CD4-positive, alpha-beta T cell treated with Interleukin-2 at 100 ng/mL for 4 hours (primary cell): Measurements from ENCODE around the gene DAB2IP.

Source experiments
- DNase-seq: peaks from one replicate; pipeline ENCODE4 v3.0.0-alpha.2; 2020; ENCODE audit warnings: low spot score

Gene DAB2IP

DNA sequence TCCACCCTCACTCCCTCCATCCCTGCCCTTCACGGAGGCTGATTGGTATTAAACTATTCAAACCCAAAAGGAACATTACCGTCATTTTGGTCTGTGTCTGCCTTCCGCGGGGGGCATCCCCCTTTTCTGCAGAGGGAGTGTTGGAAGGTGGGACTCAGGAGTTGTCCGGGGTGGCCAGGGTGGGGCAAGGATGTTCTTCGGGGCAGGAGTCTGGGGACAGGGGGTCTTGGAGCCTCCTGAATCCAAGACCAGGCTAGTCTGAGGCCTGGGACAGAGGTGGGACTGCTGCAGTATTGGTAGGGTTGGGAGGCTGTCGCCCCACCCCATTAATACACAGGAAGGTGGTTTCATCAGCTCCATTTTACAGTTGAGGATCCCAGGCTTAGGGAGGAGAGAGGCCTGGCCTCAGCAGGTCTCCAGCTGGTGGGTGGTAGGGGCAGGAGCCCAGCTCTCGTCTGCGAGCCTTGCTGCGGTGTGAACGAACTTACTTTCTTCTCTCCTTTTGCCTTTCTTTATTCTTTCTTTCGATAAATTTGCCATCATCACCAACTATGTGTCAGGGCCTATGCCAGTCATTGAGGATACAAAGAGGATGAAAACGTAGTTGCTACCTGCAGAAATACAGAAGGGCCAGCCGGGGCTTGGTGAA, 33.8 kb downstream of the DAB2IP start:
- DNase-seq = no peak

GRCh38 chr9:121685795-121686377, 34.5 kb downstream of the DAB2IP start:
- no peak for DNase-seq

GRCh38 chr9:121686930-121687541, 35.6 kb downstream of the DAB2IP start:
- DNase-seq = peak; percentile 42

DNA sequence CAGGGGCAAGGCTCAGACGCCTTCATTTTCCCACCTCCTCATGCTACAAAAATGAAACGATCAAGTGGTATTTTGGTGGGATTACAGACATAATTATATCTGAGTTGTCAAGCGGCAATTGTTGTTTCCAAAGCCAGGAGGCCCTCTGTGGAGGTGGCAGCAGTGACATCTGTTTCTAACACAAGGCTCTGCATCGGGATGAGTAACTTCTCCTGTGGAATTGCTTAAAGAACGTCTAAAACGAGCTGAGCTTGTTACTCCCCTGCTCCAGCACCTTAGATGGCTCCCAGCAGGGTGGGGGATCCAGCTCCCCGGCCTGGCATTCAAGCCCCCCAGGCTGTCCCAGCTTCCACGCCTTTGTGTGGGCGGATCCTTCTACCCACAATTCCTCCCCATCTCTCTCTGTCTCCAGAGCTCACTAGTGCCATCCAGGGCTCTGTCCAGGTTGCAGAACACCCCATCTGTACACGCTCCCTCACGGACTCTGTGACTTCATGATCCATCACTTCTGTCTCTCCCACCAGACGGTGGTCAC, 36.8 kb downstream of the DAB2IP start:
- no peak for DNase-seq

- no peak for DNase-seq
Observed at GRCh38 chr9:121688681-121689080, 37.2 kb downstream of the DAB2IP start.

DNA sequence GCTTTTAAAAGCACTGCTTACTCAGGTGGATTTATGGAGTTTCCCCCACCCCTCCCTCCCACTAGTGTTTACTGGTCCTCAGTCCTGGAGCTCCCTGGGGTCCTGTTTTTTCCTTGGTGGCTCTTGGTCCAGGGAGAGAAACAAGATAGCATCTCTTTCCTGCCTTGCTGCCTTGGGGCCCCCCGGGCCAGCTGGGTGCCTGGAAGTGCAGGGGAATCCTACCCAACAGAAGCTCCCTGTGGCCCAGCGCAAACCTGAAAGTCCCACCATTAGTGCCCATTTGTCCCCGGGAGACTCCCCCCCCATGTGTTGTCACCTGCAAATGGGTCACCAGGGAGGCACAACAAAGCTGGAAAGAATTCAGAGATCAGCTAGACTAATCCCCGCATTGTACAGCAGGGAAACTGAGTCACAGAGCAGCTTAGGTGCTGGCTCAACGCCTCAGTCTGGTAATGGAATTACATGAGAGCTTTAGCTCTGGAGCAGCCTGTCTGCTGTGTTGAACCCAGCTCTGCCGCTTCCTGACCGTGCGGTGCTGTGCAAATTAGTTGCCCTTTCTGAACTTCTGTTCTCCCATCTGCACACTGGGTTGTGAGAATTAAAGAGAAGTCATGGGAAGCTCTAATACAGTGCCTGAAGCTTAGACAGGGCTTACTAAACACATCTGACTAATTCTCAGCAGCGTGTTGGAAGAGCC, 38.2 kb downstream of the DAB2IP start:
- DNase-seq = no peak

DNA sequence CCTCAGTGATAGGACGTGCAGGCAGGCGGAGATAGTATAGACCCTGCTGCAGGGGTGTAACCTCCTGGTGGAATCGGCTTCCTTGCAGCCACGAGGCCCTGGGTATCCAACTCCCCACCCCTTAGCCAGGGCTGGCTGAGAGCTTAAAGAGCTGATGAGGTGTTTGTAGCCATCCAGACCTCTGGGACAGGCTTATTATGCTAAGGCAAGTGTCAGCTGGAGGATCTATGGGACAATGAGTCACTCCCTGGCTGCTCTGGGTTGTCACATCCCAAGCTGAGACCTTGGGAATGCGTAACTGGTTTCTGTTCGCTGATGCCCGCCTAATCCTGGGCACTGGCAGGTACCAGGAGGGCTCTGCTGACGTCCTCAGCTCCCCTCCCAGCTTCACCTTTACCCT, 38.9 kb downstream of the DAB2IP start:
- DNase-seq = no peak

- no peak for DNase-seq
Observed at GRCh38 chr9:121690766-121691165, 39.3 kb downstream of the DAB2IP start.

GRCh38 chr9:121691890-121692289, 40.5 kb downstream of the DAB2IP start:
- no peak for DNase-seq

DNA sequence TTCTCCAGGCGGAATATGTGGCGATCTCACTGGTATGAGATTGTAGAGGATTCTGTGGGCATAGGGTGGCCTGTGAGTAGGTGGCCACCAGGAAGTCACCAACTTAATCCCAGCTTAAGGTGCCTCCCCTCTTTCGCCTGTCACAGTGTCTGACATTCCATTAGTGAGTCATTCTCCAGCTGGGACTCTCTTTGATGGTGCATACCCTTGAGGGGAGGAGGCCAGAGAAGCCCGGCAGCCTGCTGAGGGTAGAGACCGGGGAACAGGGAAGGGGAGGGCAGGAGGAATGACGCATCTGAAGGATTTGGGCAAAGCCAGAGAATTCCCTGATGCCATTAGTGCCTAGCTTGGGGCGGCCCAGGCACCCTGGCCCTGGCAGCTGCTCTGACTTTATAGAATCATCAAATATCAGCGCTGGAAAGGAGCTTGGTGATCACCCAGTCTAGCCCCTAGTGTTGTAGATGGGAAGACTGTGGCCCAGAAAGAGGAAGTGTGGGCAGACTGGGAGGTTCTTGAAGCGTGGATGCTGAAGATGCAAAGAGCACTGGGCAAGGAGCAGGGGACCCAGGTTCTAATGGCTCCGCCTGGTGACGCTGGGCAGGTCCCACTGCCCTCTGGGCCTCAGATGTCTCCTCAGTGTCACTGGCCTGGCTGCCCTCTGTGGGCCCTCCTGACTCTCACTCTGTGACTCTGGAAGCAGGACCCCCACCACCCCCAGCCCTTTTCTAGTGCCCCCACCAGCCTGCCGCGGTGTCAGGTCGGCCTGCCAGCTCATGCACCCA, 41.4 kb downstream of the DAB2IP start:
- no peak for DNase-seq

DNA sequence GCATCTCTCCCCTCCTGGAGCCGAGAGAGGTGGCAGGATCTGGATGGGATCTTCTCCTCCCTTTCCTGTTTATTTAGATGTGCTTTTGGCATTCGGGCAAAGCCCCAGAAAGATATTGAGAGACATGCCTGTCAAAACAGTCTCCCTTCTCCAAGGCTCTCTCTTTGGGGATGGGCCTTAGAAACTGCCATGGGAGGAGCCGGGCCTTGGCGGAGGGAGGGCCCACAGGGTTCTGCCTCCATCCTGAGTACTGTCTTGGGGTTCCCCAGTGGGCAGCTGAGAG, 41.9 kb downstream of the DAB2IP start:
- no peak for DNase-seq

DNA sequence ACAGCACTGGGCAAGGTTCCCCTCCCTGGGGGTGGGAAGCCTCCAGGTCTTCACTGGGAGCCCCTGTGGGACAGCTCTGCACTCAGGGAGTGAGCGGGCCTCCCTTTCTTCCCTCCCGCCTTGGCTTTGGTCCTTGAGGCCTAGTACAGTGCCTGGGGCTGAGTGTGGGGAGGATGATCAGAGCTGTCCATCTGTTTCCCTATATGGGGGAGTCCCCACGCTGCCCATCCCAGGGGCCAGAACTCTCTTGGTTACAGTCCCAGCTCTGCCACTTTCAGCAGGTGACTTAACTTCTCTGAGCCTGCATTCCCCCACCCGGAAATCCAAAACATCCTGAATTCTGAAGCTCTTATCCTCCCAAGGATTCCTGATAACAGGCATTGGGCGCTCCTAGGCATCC, 42.6 kb downstream of the DAB2IP start:
- DNase-seq = no peak

DNA sequence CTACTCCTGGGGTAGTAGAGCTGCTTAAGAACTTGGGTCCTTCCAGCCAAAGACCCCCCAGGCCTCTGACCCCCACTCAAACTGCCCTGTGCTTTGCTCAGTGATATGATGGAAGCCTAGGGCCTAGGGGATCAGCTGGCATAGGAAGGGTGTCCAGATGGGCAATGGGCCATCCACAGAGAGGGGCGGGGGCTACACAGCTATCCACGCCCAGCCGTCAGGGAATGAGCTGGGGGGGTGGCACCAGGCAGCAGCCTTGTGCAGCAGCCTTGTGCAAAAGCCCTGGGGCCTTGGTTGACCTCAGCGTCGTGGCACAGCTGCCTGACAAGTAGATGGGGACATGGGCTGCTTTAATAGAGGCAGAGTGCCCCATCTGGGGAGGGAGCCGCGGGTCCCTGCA, 43.2 kb downstream of the DAB2IP start:
- no peak for DNase-seq

GRCh38 chr9:121696930-121697329, 45.5 kb downstream of the DAB2IP start:
- no peak for DNase-seq

DNA sequence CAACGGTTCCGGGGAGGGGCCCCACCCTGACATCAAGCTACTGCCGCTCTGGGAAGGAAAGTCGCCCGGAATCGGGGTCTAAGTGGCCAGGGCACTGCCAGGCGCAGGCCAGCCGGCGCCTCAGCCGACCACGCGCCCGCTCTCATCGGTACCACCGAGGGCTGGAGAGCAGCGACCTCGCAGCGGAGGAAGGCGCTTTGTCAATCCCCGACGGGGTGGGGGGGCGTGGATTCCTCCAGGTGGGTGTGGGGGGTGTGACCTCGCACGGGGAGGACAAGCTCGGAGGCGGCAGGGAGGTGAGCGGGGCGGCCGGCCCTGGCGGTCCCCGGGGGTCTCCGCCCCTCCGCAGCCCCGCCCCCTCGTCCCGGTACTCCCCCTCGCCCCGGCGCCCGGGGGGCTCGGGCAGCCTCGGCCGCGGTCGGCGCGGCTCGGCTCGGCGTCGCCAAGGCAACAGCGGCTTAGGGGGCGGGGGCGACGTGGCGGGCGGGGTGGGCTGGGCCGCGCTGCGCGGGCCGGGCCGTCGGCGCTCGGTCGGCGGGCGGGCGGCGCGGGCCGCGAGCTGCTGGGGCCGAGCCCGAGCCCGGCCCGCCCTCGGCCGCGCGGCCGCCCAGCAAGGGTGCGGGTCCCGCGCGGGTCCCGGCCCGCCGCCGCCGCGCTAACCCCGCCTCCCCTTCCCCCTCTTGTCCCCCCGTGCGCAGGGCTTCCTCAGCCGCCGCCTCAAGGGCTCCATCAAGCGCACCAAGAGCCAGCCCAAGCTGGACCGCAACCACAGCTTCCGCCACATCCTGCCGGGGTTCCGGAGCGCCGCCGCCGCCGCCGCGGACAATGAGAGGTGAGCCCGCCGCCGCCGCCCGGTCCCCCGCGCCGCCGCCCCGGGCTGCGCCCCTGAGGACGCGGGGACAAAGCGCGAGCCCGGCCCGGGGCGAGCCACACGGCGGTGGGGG, 47.5 kb downstream of the DAB2IP start:
- peak; percentile 40 for DNase-seq

DNA sequence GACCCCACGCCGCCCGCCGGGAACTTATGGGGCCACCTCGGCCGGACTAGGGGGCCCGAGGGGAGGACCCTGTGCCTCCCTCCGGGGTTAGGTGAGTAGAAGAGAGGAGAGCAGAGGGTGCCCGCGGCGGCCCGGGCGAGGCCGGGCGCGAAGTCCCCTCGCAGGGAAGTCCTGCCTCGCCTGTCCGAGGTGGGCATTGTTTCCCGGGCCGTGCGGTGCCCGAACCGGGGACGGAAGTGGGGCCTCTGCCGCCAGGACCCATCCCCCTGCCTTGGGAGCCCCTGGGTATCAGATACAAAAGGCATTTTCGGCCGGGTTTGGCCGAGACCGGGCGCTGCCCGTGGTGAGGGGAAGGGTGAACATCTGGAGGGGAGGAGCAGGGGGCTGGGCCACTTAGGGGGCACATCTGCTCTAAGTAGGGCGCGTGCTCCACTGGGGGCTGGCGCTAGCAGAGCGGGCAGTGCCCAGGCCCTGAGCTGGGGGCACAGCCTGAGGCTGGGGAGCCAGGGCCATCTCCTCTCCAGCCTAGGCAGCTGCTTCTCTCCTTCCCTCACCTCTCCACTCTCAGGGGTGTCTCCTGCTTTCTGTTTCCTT, 48.2 kb downstream of the DAB2IP start:
- DNase-seq = no peak

DNA sequence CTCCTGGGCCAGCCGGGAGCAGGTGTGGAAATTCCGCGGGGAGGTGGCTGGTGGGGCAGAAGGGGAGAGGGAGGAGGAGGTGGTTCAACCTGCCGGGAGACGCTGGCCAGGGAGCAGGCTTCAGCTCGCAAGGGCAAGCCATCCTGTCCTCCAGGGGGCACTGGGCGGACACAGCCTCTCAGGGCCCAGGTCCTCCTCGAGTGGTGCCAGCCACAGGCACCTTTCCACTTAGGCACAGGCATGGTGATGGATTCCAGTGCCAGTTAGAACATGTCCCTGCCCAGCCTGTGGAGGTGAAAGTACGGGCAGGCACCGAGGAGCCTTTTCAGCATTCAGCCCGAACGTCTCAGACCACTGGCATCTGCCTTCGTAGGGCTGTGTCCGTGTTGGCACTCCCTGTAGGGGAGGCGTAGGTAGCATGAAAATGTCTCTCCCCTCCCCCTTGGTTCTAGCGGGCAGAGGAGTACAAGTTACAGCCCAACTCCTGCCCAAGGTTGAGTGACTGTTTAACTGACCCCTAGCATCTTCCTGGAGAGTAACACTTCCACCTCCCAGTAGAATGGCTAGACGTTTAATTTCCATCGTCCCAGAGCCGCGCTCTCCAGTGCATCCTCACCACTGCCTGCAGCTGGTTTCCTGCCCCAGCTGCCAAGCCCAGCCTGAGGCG, 48.9 kb downstream of the DAB2IP start:
- no peak for DNase-seq

- DNase-seq = no peak
Observed at GRCh38 chr9:121700832-121701419, 49.5 kb downstream of the DAB2IP start.

- no peak for DNase-seq
Observed at GRCh38 chr9:121701736-121702261, 50.4 kb downstream of the DAB2IP start.
